ENCODE results near the gene PLEKHG7. TPM values are rescaled to one million over a fixed set of nuclear protein-coding genes. Genes with fewer than 3 reads are reported as not detected.

PLEKHG7 gene
- total and polyA plus RNA-seq, 8 donors, result 0.29 to 2.7 (median 0.59) TPM; not detected in 2

- no peak for DNase-seq
- intact Hi-C loops (cut with DNase I; ENCODE audit: low total_unique reads), result no loop called here
- WGBS, 5 donors, result 77 to 91% (median 87%) methylated on average over 4 of the region's 4 CpGs
Measured at GRCh38 chr12:92726850-92727249, 24.1 kb downstream of the PLEKHG7 start.

GRCh38 chr12:92729773-92730305, 27.1 kb downstream of the PLEKHG7 start:
- 37 to 59% (median 45%) methylated on average over 1 of the region's 1 CpG for WGBS, 5 donors
- H3K4me1 ChIP-seq, result peaks cover 0 to 2% (median 0%) of the 10 kb centered on the region in 4 donors
- H3K4me3 ChIP-seq, result no peak overlapping the region
- intact Hi-C loops (cut with DNase I; ENCODE audit: low total_unique reads), result no loop called here
- H3K36me3 ChIP-seq, result no peaks in the 10 kb centered on the region
- no peaks in the 10 kb centered on the region for H3K27me3 ChIP-seq
- TF ChIP-seq POLR2AphosphoS5 (IDR thresholded peaks at IDR 0.05), result no peak
- no peak for TF ChIP-seq CTCF (IDR thresholded peaks at IDR 0.05)
- TF ChIP-seq POLR2A (IDR thresholded peaks at IDR 0.05), result no peak
- TF ChIP-seq EP300 (IDR thresholded peaks at IDR 0.05), result no peak
- H3K9me3 ChIP-seq, result peaks cover 0 to 3% (median 1%) of the 10 kb centered on the region in 4 donors
- H3K27ac ChIP-seq, result no peak overlapping the region
- DNase-seq, result no peak

More at GRCh38 chr12:92726850-92727249, 24.1 kb downstream of the PLEKHG7 start:
- H3K27me3 ChIP-seq, result no peaks in the 10 kb centered on the region
- TF ChIP-seq POLR2A (IDR thresholded peaks at IDR 0.05), result no peak
- TF ChIP-seq EP300 (IDR thresholded peaks at IDR 0.05), result no peak
- TF ChIP-seq CTCF (IDR thresholded peaks at IDR 0.05), result no peak
- no peak for TF ChIP-seq POLR2AphosphoS5 (IDR thresholded peaks at IDR 0.05)
- H3K9me3 ChIP-seq, result peaks cover 3 to 10% (median 4%) of the 10 kb centered on the region in 4 donors
- H3K36me3 ChIP-seq, result no peaks in the 10 kb centered on the region
- no peak overlapping the region for H3K4me3 ChIP-seq
- H3K27ac ChIP-seq, result no peak overlapping the region
- H3K4me1 ChIP-seq, result no peaks in the 10 kb centered on the region

- WGBS, 5 donors, result 76 to 90% (median 79%) methylated on average over 5 of the region's 5 CpGs
- Histone ChIP-seq H3K4me3 (no peak overlapping the region), H3K9me3 (no peaks in the 10 kb centered on the region), H3K27ac (no peak overlapping the region), H3K27me3 (no peaks in the 10 kb centered on the region), H3K36me3 (no peaks in the 10 kb centered on the region), H3K4me1 (peaks cover 0 to 10% (median 1%) of the 10 kb centered on the region in 4 donors)
- intact Hi-C loops (cut with DNase I; ENCODE audit: low total_unique reads), result no loop called here
- TF ChIP-seq POLR2AphosphoS5 (IDR thresholded peaks at IDR 0.05) (no peak), EP300 (IDR thresholded peaks at IDR 0.05) (no peak), CTCF (IDR thresholded peaks at IDR 0.05) (no peak), POLR2A (IDR thresholded peaks at IDR 0.05) (no peak)
- no peak for DNase-seq
Measured at GRCh38 chr12:92730758-92731157, 28.0 kb downstream of the PLEKHG7 start.

- no peak overlapping the region for H3K27ac ChIP-seq
- 83 to 89% (median 88%) methylated on average over 5 of the region's 5 CpGs for WGBS, 5 donors
- H3K27me3 ChIP-seq, result no peaks in the 10 kb centered on the region
- peaks cover 0 to 10% (median 2%) of the 10 kb centered on the region in 4 donors for H3K4me1 ChIP-seq
- intact Hi-C loops (cut with DNase I; ENCODE audit: low total_unique reads), result no loop called here
- TF ChIP-seq EP300 (IDR thresholded peaks at IDR 0.05) (no peak), CTCF (IDR thresholded peaks at IDR 0.05) (no peak), POLR2AphosphoS5 (IDR thresholded peaks at IDR 0.05) (no peak), POLR2A (IDR thresholded peaks at IDR 0.05) (no peak)
- no peak overlapping the region for H3K4me3 ChIP-seq
- no peaks in the 10 kb centered on the region for H3K36me3 ChIP-seq
- no peaks in the 10 kb centered on the region for H3K9me3 ChIP-seq
- DNase-seq, result no peak
Measured at GRCh38 chr12:92732216-92732615, 29.4 kb downstream of the PLEKHG7 start.
